A673 (cell line): ENCODE data around the gene SLX4. TPM values are rescaled to one million over a fixed set of nuclear protein-coding genes. Genes with fewer than 3 reads are reported as not detected.

ENCODE experiments used
- BruUV-seq: library from RNA; stranded (reverse); fragments of 400-500 nt; replicated peaks from 2 replicates; lab custom pipeline; 2021; lab: Mats Ljungman, UMichigan
- CTCF ChIA-PET: fragments of 300-600 bp; sonication (Branson Sonifier 250); formaldehyde crosslinking; loops from one replicate; lab custom pipeline; 2022; ENCODE audit warnings: antibody characterized with exemption; lab: Charles Lee
- POLR2A ChIA-PET: fragments of 300-600 bp; sonication (Branson Sonifier 250); formaldehyde crosslinking; loops from one replicate; lab custom pipeline; 2022; ENCODE audit warnings: antibody characterized with exemption; ENCODE audit not compliant: low non-redundant PET; lab: Charles Lee
- DNase-seq: peaks from one replicate; pipeline ENCODE4 v3.0.0-alpha.2; 2015; ENCODE audit warnings: low spot score
- H3K27ac ChIP-seq: fragments of 200-600 bp; sonication (generic); 2 replicates; pipeline ENCODE4 v1.5.1; 2016; ENCODE audit warnings: mixed run types, low read depth, mild to moderate bottlenecking, mixed read lengths, antibody characterized with exemption, low read length; ENCODE audit not compliant: poor library complexity, severe bottlenecking
- H3K27me3 ChIP-seq: fragments of 200-600 bp; sonication (generic); replicated peaks from 2 replicates; pipeline ENCODE4 v1.6.1; 2017; ENCODE audit warnings: mixed run types, low read depth, mild to moderate bottlenecking, mixed read lengths, antibody characterized with exemption, low read length; ENCODE audit not compliant: insufficient read depth, poor library complexity
- H3K36me3 ChIP-seq: fragments of 200-600 bp; sonication (generic); 2 replicates; pipeline ENCODE4 v1.6.1; 2016; ENCODE audit warnings: mixed run types, mild to moderate bottlenecking, mixed read lengths, antibody characterized with exemption, low read length; ENCODE audit not compliant: insufficient read depth, poor library complexity, severe bottlenecking
- H3K4me1 ChIP-seq: fragments of 200-600 bp; sonication (generic); 2 replicates; pipeline ENCODE4 v1.6.1; 2017; ENCODE audit warnings: mixed run types, mild to moderate bottlenecking, mixed read lengths, antibody characterized with exemption, low read length; ENCODE audit not compliant: insufficient read depth, poor library complexity, severe bottlenecking
- H3K4me3 ChIP-seq: fragments of 200-600 bp; sonication (generic); 2 replicates; pipeline ENCODE4 v1.5.1; 2016; ENCODE audit warnings: low read depth, mixed run types, mild to moderate bottlenecking, mixed read lengths, low read length; ENCODE audit not compliant: poor library complexity, severe bottlenecking
- H3K9me3 ChIP-seq: fragments of 200-600 bp; sonication (generic); 2 replicates; pipeline ENCODE4 v1.6.1; 2016; ENCODE audit warnings: mixed run types, low read depth, mild to moderate bottlenecking, mixed read lengths, antibody characterized with exemption, low read length; ENCODE audit not compliant: poor library complexity, severe bottlenecking
- EZH2 ChIP-seq: fragments of 200-600 bp; sonication (generic); IDR thresholded peaks from 2 replicates; pipeline ENCODE4 v1.6.1; 2017; ENCODE audit warnings: borderline replicate concordance, low read depth, mild to moderate bottlenecking, mixed read lengths, antibody characterized with exemption, low read length; ENCODE audit not compliant: poor library complexity, severe bottlenecking
- intact Hi-C: fragments of 100-400 bp; cut with micrococcal nuclease; formaldehyde crosslinking; loops from one replicate; pipeline ENCODE4 v1.10.0; 2022; ENCODE audit not compliant: unreplicated experiment
- total RNA-seq: library from RNA; stranded (reverse); gene quantifications from 2 replicates; pipeline ENCODE4 v1.2.3, GENCODE V29; 2021
- TF ChIP-seq, protein P1 (sequence below): fragments of 300-800, 200-600 bp; sonication (generic); conservative IDR thresholded peaks from 2 replicates; pipeline ENCODE4 v1.5.1; 2017; ENCODE audit warnings: low read depth, mild to moderate bottlenecking, antibody characterized with exemption, low read length, moderate library complexity, mixed read lengths

Gene SLX4
- total RNA-seq, 1 experiment from 2014 or later: 15.1 TPM

GRCh38 chr16:3550851-3551847, 60.3 kb downstream of the SLX4 start:
- ChIA-PET POLR2A (no interaction called here), CTCF (no interaction called here)
- H3K4me3 ChIP-seq: no peak overlapping the region
- H3K27ac ChIP-seq: no peak overlapping the region
- H3K4me1 ChIP-seq: no peaks in the 10 kb centered on the region
- no peaks in the 10 kb centered on the region for H3K27me3 ChIP-seq
- intact Hi-C loops: no loop called here
- BruUV-seq: no TSS peak
- TF ChIP-seq, protein P1, sequence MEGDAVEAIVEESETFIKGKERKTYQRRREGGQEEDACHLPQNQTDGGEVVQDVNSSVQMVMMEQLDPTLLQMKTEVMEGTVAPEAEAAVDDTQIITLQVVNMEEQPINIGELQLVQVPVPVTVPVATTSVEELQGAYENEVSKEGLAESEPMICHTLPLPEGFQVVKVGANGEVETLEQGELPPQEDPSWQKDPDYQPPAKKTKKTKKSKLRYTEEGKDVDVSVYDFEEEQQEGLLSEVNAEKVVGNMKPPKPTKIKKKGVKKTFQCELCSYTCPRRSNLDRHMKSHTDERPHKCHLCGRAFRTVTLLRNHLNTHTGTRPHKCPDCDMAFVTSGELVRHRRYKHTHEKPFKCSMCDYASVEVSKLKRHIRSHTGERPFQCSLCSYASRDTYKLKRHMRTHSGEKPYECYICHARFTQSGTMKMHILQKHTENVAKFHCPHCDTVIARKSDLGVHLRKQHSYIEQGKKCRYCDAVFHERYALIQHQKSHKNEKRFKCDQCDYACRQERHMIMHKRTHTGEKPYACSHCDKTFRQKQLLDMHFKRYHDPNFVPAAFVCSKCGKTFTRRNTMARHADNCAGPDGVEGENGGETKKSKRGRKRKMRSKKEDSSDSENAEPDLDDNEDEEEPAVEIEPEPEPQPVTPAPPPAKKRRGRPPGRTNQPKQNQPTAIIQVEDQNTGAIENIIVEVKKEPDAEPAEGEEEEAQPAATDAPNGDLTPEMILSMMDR: no peak
- no peak for TF ChIP-seq EZH2
- no peaks in the 10 kb centered on the region for H3K9me3 ChIP-seq
- no peaks in the 10 kb centered on the region for H3K36me3 ChIP-seq
- DNase-seq: no peak

GRCh38 chr16:3549906-3550305, 61.5 kb downstream of the SLX4 start:
- H3K4me3 ChIP-seq: no peak overlapping the region
- intact Hi-C loops: no loop called here
- BruUV-seq: no TSS peak
- DNase-seq: no peak
- no peaks in the 10 kb centered on the region for H3K36me3 ChIP-seq
- H3K4me1 ChIP-seq: no peaks in the 10 kb centered on the region
- TF ChIP-seq EZH2: no peak
- TF ChIP-seq, protein P1: no peak
- no peaks in the 10 kb centered on the region for H3K27me3 ChIP-seq
- no peak overlapping the region for H3K27ac ChIP-seq
- ChIA-PET POLR2A (no interaction called here), CTCF (no interaction called here)
- no peaks in the 10 kb centered on the region for H3K9me3 ChIP-seq

- no peak for DNase-seq
- no peaks in the 10 kb centered on the region for H3K9me3 ChIP-seq
- no peak overlapping the region for H3K4me3 ChIP-seq
- ChIA-PET CTCF (no interaction called here), POLR2A (no interaction called here)
- H3K27ac ChIP-seq: no peak overlapping the region
- no peaks in the 10 kb centered on the region for H3K27me3 ChIP-seq
- H3K4me1 ChIP-seq: no peaks in the 10 kb centered on the region
- H3K36me3 ChIP-seq: no peaks in the 10 kb centered on the region
- no TSS peak for BruUV-seq
- intact Hi-C loops: no loop called here
- TF ChIP-seq EZH2: no peak
- TF ChIP-seq, protein P1: no peak
Measured at GRCh38 chr16:3548859-3549258, 62.5 kb downstream of the SLX4 start.
